Tongue (tissue), 2 donors: Measurements from ENCODE around the gene CEBPE. TPM values are rescaled to one million over a fixed set of nuclear protein-coding genes. Genes with fewer than 3 reads are reported as not detected.

Experiments
- DNase-seq: peaks from one replicate; pipeline ENCODE4 v3.0.0-alpha.2; 2015
- total RNA-seq: library from RNA; depleted of rRNA; stranded (reverse); fragments of >200 nt; gene quantifications from one replicate; pipeline ENCODE4 v1.2.3, GENCODE V29; 2014

The CEBPE gene
- total RNA-seq, 1 donor from 2014 or later = not detected

DNA sequence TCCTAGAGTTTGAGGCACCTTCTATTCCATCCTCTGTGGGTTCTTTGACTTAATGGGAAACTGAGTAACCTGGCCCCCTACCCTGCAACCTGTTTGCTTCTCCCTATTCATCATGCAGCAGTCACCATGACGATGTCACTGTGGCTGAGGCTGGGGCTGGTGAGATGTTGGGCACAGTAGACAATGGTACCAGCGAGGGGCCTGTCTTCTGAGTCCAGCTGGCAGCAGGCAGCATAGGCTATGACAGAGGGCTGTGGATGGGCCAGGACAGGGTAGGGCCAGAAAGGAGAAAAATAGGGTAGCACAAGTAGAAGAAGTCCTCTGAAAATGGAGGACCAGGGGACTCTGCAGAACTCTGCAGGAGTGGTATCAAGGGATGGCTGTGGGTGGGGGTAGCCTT lies 16.3 kb downstream of the CEBPE start:
- no peak for DNase-seq

DNA sequence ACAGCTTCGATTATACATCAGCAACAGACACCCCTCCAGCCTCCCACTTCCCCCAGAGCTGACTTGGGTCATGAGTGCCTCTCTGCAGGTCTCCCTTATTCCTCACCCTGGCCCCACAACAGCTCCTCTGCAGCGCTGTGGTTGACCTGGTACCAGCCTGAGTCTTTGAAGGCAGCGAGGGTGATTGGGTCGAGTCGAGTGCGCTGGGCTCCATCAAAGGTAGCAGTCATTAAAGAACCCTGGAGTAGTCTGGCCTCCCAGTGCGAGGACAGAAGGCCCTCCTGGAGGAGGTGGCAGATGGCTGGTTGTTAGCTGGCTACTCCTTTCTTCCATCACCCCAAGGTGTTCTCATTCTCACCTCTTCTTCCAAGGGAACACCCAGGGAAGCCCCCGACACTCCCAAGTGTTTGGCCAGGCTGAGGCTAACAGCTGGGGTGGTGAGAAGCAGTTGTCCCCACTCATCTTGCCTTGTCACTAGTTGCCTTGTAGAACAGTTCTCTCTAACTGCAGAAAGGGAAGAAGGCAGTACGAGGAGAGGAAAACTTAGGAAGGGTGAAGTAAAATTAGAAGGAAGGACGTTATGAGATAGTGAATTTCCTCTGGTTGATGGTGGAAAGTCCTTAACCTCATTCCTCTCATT lies 16.9 kb downstream of the CEBPE start:
- peak; percentile 35 for DNase-seq

DNA sequence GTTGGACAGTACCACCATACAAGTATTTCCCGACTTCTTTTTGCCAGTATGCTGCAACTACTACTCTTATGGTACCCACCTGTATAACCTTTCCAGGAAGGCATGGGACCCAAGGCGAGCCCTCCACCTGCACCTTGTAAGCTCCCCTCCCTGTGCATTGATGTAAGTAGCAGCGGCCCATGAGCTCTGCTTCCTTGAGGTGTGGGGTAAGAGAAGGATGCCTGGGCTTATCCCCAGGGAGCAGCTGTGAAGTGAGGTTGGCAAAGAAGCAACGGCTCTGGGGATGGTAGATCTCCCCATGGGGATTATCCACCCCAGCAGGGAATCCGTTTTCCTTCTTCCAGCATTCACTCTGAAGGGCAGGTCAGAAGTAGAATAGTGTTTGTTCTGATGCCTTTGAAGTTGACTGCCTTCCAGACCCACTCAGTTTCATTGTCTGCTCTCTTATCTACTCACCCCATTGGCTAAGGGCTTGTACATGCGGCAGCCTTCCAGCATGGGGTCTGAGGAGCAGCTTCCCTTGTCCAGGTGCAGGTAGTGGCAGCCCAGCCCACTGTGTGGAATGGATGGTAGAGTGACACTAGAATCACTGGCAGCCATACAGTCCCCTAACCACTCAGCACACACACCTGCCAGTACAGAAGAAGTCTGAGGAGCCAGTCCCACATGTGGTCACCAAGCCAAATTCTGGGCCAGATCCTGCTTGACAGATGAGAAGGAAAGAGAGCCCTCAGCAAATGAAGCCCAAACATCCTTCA lies 17.7 kb downstream of the CEBPE start:
- DNase-seq = no peak

- DNase-seq = no peak
Observed at GRCh38 chr14:23099212-23099861, 19.7 kb downstream of the CEBPE start.

DNA sequence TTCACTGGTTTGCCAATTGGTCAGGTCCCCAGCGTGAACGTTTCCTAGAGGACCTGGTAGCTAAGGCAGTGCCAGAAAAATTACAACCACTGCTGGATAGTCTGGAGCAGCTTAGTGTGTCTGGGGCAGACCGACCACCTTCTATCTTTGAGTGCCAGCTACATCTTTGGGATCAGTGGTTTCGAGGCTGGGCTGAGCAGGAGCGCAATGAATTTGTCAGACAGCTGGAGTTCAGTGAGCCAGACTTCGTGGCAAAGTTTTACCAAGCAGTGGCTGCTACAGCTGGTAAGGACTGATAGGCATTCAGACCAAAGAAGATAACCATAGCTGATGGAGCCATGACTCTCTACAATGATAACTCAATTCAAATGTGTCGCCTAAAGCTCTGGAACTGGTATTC lies 21.3 kb downstream of the CEBPE start:
- DNase-seq = no peak

DNA sequence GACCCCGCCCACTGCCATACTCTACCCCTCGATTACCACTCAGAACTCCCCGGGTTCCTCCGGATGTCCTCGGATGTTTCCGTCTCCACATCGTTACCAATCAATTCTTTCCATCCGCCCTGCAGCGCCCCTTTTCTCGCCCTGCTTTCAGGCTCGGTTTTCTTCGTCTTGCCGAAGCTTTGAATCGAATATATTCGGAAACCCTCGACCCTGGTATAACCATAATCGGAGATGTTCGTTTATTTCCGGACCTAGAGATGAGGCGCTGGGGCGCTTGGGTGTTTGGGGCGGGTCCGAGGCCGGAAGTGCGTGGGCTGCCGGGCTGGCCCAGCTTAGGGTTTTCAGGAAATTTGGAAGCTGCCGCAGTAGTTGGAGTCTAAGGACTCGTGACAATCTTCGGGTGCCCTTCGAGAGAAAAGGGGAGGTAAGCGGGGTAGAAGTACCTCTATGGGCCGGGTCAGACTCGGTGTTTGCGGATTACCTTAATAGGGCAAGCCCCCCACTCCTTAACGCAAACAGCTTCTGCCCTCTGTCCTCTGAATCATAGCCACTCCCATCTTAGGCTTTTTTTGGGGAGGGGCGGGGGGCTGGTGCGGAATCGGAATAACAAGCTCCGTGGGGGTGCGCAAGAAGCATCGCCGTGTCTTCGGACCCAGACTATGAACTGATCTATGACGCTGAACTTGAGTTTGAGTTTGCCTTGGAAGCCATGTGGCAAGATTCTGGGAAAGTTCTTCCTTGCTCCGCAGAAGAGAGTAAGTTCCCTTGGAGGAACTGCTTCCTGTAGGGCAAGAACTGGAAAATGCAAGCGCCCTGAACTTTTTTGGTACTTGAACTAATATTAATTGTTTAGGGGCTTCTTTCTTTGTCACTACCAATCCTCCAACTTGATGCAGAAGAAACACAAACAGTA lies 23.6 kb downstream of the CEBPE start, which contains the start of gene C14orf119:
C14orf119 (plus strand) TSS at position 310 of the 913 bp plus-strand sequence. CDS start 2,154 bp downstream, outside the sequence.
- DNase-seq = peak; percentile 100

- DNase-seq = peak; percentile 96
Observed at GRCh38 chr14:23094666-23095195, 24.3 kb downstream of the CEBPE start, which contains the start of gene ACIN1. Gene ACIN1 (minus strand): TSS chr14:23095136. CDS start chr14:23095112, 24 bp downstream.

GRCh38 chr14:23093991-23094665 lies 24.9 kb downstream of the CEBPE start:
- DNase-seq = no peak

- no peak for DNase-seq
Observed at GRCh38 chr14:23093526-23093925, 25.5 kb downstream of the CEBPE start.

DNA sequence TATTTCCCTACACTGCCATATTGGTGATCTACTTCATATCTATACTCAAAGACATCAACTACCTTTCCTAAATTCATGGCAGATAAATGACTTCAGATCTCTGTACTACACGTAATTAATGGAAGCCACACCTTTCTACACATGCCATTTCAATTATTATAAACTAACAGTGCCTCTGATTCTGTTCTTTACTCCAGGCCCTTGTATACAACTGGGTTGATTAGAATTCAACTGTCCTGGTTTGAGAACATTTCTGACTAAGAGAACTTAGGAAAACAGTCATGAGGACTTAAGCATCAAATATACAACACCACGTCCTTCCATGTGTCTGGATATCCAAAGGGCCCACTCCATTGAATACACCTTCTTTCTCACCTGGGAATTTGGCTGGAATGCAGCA lies 26.0 kb downstream of the CEBPE start:
- DNase-seq = no peak

DNA sequence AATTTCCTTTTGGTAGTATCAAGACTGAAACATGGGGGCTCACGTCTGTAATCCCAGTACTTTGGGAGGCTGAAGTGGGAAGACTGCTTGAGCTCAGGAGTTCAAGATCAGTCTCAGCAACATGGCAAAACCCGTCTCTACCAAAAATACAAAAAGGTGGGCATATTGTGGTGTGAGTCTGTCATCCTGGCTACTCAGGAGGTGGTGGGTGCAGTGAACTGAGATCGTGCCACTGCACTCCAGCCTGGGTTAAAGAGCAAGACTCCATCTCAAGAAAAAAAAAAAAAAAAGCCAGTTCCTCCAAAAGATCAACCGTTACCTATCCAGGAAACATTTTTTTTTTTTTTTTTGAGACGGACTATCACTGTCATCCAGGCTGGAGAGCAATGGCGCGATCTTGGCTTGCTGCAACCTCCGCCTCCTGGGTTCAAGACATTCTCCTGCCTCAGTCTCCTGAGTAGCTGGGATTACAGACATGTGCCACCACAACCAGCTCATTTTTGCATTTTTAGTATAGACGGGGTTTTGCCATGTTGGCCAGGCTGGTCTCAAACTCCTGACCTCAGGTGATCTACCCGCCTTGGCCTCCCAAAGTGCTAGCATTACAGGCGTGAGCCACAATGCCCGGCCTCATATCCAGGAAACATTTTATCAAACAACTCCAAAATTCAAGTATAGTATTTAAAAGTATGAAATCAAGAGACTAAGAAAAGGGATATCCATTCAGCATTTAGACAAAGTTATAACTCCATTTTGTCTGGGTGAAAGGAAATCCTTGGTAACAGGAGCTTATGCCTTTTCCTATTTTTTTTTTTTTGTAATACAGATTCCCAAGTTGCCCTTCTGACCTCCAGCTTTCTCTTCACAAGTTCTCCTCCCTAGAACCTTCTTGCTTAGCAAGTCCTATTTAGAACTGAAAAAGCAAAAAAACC lies 27.5 kb downstream of the CEBPE start:
- no peak for DNase-seq

DNA sequence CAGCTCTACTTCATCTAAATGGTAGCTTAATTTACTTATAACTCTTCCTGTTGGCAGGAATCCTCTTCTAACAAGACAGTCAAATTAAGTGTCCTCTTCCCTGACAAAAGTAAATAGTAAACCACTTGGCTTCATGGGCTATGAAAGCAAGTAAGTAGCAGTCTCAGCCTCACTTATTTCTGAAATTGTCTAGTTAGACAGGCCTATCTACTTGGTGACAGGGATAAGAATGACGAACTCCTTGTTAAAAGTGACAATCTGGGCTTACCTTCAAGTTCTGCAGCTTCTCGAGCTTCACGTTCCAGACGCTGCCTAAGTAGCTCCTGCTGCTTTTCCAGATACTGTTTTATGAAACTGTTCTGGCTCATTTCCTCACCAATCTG lies 28.8 kb downstream of the CEBPE start:
- DNase-seq = no peak

GRCh38 chr14:23089498-23090253 lies 29.4 kb downstream of the CEBPE start:
- no peak for DNase-seq

- DNase-seq = no peak
Observed at GRCh38 chr14:23086565-23086964, 32.5 kb downstream of the CEBPE start.

DNA sequence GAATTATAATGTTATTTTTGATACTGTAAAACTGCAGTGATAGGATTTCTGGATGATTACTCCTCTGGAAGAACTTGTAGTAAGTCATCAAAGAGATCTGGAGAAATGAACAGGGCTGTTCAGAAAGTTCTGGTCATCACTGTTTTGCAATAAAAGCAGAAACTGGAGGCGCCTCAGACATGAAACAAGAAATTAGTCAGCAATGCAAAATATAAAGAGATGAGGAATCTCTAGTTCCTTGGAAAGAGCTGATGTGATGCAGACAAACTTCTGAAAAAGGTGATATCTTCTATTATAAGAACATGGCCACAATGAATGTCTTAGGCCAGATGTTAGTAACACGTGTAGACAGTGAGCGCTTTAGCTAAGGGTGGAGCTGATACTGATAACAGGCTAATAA lies 33.6 kb downstream of the CEBPE start:
- DNase-seq = no peak

- DNase-seq = no peak
Observed at GRCh38 chr14:23080474-23080873, 38.6 kb downstream of the CEBPE start.

DNA sequence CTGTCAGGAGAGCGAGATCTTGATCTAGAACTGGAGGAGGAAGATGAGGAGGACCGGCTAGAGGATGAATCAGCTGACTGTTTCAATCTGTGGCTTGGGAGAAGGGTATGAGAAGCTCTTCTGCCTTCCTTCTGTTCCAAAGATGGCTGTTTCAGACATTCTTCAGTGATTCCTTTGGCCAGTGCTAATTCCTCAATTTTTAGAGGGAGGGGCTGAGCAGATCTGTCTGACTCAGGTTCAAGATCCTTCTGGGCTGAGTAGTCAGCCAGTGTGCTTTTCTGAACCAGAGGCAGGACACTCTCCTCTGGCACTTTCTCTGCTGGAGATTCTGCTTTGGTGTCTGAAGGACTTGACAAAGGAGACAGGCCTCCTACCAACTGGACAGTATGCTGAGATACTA lies 39.3 kb downstream of the CEBPE start:
- no peak for DNase-seq

GRCh38 chr14:23078692-23079116 lies 40.4 kb downstream of the CEBPE start:
- DNase-seq = no peak

DNA sequence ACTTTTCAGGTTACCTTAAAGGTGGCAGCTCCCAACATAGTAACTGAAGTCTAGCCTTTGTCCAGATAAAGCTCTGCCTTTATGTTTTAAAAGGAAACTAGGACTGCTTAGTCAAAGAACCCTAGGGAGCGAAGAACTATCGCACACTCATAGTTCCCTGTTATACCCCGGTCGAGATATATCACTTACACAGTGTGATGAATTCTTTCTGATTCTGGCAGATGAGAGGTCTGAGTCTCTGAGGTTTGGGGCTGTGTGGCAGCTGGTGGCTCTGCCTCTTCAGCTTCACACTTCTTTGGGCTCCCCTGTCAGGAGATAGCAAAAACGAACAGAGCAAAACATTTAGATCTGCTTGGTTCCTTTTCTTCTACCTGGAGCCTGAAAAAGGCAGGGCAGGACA lies 41.1 kb downstream of the CEBPE start:
- DNase-seq = no peak
